ENCODE measurements around the gene RBBP8NL.

DNA sequence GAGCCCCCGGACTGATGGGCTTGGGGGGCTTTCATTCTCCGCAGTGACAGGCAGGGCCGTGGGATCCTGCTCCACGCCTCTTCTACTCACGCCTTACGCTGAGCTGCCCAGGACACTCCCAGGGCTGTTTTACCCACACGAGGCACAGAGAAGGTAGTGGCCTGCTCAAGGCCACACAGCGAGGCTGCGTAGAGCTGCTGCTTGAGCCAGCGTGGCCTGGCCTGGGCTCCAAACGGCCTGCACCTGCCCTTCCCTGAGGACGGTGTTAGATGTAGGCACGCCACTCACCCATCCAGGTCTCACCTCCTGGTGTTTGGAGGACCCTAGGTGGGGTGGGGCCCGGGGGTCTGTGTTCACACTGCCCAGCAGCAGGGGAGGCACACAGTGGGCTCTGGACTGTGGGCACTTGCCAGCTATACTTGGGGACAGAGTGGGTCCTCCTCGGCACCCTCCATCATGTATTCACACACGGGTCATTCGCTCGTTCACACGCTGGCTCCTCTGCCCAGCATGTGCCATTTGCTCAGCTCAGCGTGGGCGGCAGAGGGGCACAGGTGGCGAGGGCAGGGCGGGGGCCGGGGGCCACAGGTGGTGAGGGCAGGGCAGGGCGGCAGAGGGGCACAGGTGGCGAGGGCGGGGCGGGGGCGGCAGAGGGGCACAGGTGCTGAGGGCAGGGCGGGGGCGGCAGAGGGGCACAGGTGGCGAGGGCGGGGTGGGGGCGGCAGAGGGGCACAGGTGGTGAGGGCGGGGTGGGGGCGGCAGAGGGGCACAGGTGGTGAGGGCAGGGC lies 18.4 kb upstream of the RBBP8NL start:
- TF ChIP-seq, protein P1, sequence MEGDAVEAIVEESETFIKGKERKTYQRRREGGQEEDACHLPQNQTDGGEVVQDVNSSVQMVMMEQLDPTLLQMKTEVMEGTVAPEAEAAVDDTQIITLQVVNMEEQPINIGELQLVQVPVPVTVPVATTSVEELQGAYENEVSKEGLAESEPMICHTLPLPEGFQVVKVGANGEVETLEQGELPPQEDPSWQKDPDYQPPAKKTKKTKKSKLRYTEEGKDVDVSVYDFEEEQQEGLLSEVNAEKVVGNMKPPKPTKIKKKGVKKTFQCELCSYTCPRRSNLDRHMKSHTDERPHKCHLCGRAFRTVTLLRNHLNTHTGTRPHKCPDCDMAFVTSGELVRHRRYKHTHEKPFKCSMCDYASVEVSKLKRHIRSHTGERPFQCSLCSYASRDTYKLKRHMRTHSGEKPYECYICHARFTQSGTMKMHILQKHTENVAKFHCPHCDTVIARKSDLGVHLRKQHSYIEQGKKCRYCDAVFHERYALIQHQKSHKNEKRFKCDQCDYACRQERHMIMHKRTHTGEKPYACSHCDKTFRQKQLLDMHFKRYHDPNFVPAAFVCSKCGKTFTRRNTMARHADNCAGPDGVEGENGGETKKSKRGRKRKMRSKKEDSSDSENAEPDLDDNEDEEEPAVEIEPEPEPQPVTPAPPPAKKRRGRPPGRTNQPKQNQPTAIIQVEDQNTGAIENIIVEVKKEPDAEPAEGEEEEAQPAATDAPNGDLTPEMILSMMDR (IDR thresholded peaks at IDR 0.05; ENCODE audit: extremely low read depth in 1 of 2, insufficient read depth in 1 of 2, low read depth in 1 of 2, low read length in 2 of 2): no peak
- TF ChIP-seq POLR2AphosphoS5 (IDR thresholded peaks at IDR 0.05; ENCODE audit: insufficient read depth, low read depth, low read length): no peak
- no peak for TF ChIP-seq EZH2 (IDR thresholded peaks at IDR 0.05; ENCODE audit: borderline replicate concordance, low read depth, low read length, severe bottlenecking)
- no peak for TF ChIP-seq FOS (IDR thresholded peaks at IDR 0.05; ENCODE audit: borderline replicate concordance, insufficient read depth, low read length)
- no peak for TF ChIP-seq POLR2A (IDR thresholded peaks at IDR 0.05; ENCODE audit: low read depth, low read length)
- TF ChIP-seq, protein P2, sequence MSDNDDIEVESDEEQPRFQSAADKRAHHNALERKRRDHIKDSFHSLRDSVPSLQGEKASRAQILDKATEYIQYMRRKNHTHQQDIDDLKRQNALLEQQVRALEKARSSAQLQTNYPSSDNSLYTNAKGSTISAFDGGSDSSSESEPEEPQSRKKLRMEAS (IDR thresholded peaks at IDR 0.05; ENCODE audit: insufficient read depth, insufficient read length): no peak
- no peak for TF ChIP-seq JUN (IDR thresholded peaks at IDR 0.05; ENCODE audit: borderline replicate concordance, insufficient read depth, insufficient read length, low read depth)
- TF ChIP-seq GATA2 (IDR thresholded peaks at IDR 0.05; ENCODE audit: insufficient read depth, insufficient read length, low read depth, low read length): no peak
